ENCODE results near the gene GSTM5. TPM values are rescaled to one million over a fixed set of nuclear protein-coding genes. Genes with fewer than 3 reads are reported as not detected.
"Not testable (repeated sequence)": the region's sequence is repeated elsewhere in the genome, so short reads cannot be mapped to it uniquely, and the experiment has no call there.

GSTM5 gene
- total RNA-seq, 2 experiments from 2014 or later = not detected

- no peak overlapping the region for H3K27ac ChIP-seq (ENCODE audit: low read depth, low read length, poor library complexity, severe bottlenecking)
- TF ChIP-seq CTCF (conservative IDR thresholded peaks at IDR 0.05; ENCODE audit: low read length) = no peak
- TF ChIP-seq EZH2phosphoT487 (IDR thresholded peaks at IDR 0.05; ENCODE audit: borderline replicate concordance, low read depth, low read length) = no peak
- H3K4me3 ChIP-seq (ENCODE audit: low read depth, low read length, poor library complexity, severe bottlenecking) = no peak overlapping the region
- H2AFZ ChIP-seq (ENCODE audit: low read length) = no peak overlapping the region
- no peaks in the 10 kb centered on the region for H3K4me1 ChIP-seq (ENCODE audit: insufficient read depth, low read length, poor library complexity, severe bottlenecking)
- H3K79me2 ChIP-seq (ENCODE audit: insufficient read depth, low read depth, low read length) = no peaks in the 10 kb centered on the region
- no TSS peak for BruUV-seq (replicated peaks)
- H4K20me1 ChIP-seq (ENCODE audit: insufficient read depth, low read length) = no peaks in the 10 kb centered on the region
- H3K9me3 ChIP-seq (ENCODE audit: low read length) = no peaks in the 10 kb centered on the region
- no peaks in the 10 kb centered on the region for H3K36me3 ChIP-seq (ENCODE audit: insufficient read depth, low read length)
- H3K9me2 ChIP-seq (ENCODE audit: insufficient read depth, low read length) = no peaks in the 10 kb centered on the region
- CTCF ChIA-PET (ENCODE audit: unreplicated experiment) = no interaction called here
- POLR2A ChIA-PET = no interaction called here
- no peak for DNase-seq (ENCODE audit: low spot score)
- H3K4me2 ChIP-seq (ENCODE audit: low read length) = no peak overlapping the region
- intact Hi-C loops (cut with micrococcal nuclease; ENCODE audit: unreplicated experiment) = no loop called here
Observed at GRCh38 chr1:109697066-109697465, 15.0 kb upstream of the GSTM5 start.

GRCh38 chr1:109697861-109698260 lies 14.2 kb upstream of the GSTM5 start:
- POLR2A ChIA-PET; H4K20me1 ChIP-seq (ENCODE audit: insufficient read depth, low read length); intact Hi-C loops (cut with micrococcal nuclease; ENCODE audit: unreplicated experiment); H3K9me2 ChIP-seq (ENCODE audit: insufficient read depth, low read length); H3K4me3 ChIP-seq (ENCODE audit: low read depth, low read length, poor library complexity, severe bottlenecking); H3K27ac ChIP-seq (ENCODE audit: low read depth, low read length, poor library complexity, severe bottlenecking); H3K4me2 ChIP-seq (ENCODE audit: low read length); BruUV-seq (replicated peaks); H3K9me3 ChIP-seq (ENCODE audit: low read length); H3K79me2 ChIP-seq (ENCODE audit: insufficient read depth, low read depth, low read length); H3K36me3 ChIP-seq (ENCODE audit: insufficient read depth, low read length); H2AFZ ChIP-seq (ENCODE audit: low read length); DNase-seq (ENCODE audit: low spot score); CTCF ChIA-PET (ENCODE audit: unreplicated experiment); H3K4me1 ChIP-seq (ENCODE audit: insufficient read depth, low read length, poor library complexity, severe bottlenecking): not testable (repeated sequence)

GRCh38 chr1:109702940-109703339 lies 9.1 kb upstream of the GSTM5 start:
- CTCF ChIA-PET (ENCODE audit: unreplicated experiment); H2AFZ ChIP-seq (ENCODE audit: low read length): not testable (repeated sequence)

GRCh38 chr1:109704173-109704572 lies 7.9 kb upstream of the GSTM5 start:
- H3K79me2 ChIP-seq (ENCODE audit: insufficient read depth, low read depth, low read length) = no peaks in the 10 kb centered on the region
- no peaks in the 10 kb centered on the region for H3K9me2 ChIP-seq (ENCODE audit: insufficient read depth, low read length)
- POLR2A ChIA-PET = interaction anchor here (0.6 kb wide), 2 partner anchors 33 to 632 kb away, joined by 3 read pairs; no protein-coding TSS in a partner anchor
- CTCF ChIA-PET (ENCODE audit: unreplicated experiment) = no interaction called here
- no peaks in the 10 kb centered on the region for H4K20me1 ChIP-seq (ENCODE audit: insufficient read depth, low read length)
- H2AFZ ChIP-seq (ENCODE audit: low read length) = no peak overlapping the region
- no peaks in the 10 kb centered on the region for H3K36me3 ChIP-seq (ENCODE audit: insufficient read depth, low read length)
- H3K27ac ChIP-seq (ENCODE audit: low read depth, low read length, poor library complexity, severe bottlenecking) = no peak overlapping the region
- no TSS peak for BruUV-seq (replicated peaks)
- H3K4me2 ChIP-seq (ENCODE audit: low read length) = no peak overlapping the region
- DNase-seq (ENCODE audit: low spot score) = no peak
- no peaks in the 10 kb centered on the region for H3K4me1 ChIP-seq (ENCODE audit: insufficient read depth, low read length, poor library complexity, severe bottlenecking)
- no peak overlapping the region for H3K4me3 ChIP-seq (ENCODE audit: low read depth, low read length, poor library complexity, severe bottlenecking)
- TF ChIP-seq EZH2phosphoT487 (IDR thresholded peaks at IDR 0.05; ENCODE audit: borderline replicate concordance, low read depth, low read length) = no peak
- TF ChIP-seq CTCF (conservative IDR thresholded peaks at IDR 0.05; ENCODE audit: low read length) = 0 out of 2 replicates have a peak, but pooled peaks have one; percentile 17
- intact Hi-C loops (cut with micrococcal nuclease; ENCODE audit: unreplicated experiment) = no loop called here
- no peaks in the 10 kb centered on the region for H3K9me3 ChIP-seq (ENCODE audit: low read length)

More at GRCh38 chr1:109702940-109703339, 9.1 kb upstream of the GSTM5 start:
- H4K20me1 ChIP-seq (ENCODE audit: insufficient read depth, low read length); DNase-seq (ENCODE audit: low spot score); H3K9me3 ChIP-seq (ENCODE audit: low read length); intact Hi-C loops (cut with micrococcal nuclease; ENCODE audit: unreplicated experiment); BruUV-seq (replicated peaks); POLR2A ChIA-PET; H3K36me3 ChIP-seq (ENCODE audit: insufficient read depth, low read length); H3K4me2 ChIP-seq (ENCODE audit: low read length); H3K27ac ChIP-seq (ENCODE audit: low read depth, low read length, poor library complexity, severe bottlenecking); H3K4me1 ChIP-seq (ENCODE audit: insufficient read depth, low read length, poor library complexity, severe bottlenecking); H3K4me3 ChIP-seq (ENCODE audit: low read depth, low read length, poor library complexity, severe bottlenecking); H3K79me2 ChIP-seq (ENCODE audit: insufficient read depth, low read depth, low read length); H3K9me2 ChIP-seq (ENCODE audit: insufficient read depth, low read length): not testable (repeated sequence)

Measured in OCI-LY7 (cell line).